GM12878 (cell line): ENCODE data around the gene MAN2A1. TPM values are rescaled to one million over a fixed set of nuclear protein-coding genes. Genes with fewer than 3 reads are reported as not detected.

Source experiments
- ATAC-seq: fragments of 200-7000 bp; cut with Tn5 transposase; 3 replicates; pipeline ENCODE4 v1.9.1; 2020; ENCODE audit warnings: mild to moderate bottlenecking, moderate library complexity
- BruUV-seq: library from RNA; stranded (reverse); fragments of 400-500 nt; replicated peaks from 2 replicates; lab custom pipeline; 2021; lab: Mats Ljungman, UMichigan
- CTCF ChIA-PET: fragments of 300-600 bp; sonication (Branson Sonifier 250); formaldehyde crosslinking; extraction: SDS; loops from one replicate; lab custom pipeline; 2021; ENCODE audit warnings: inconsistent platforms; lab: Yijun Ruan, JAX
- POLR2A ChIA-PET: fragments of 350-600 bp; formaldehyde crosslinking; extraction: SDS; loops from one replicate; lab custom pipeline; 2021; ENCODE audit warnings: inconsistent platforms; lab: Charles Lee
- RAD21 ChIA-PET: fragments of 300-600 bp; sonication (Branson Sonifier 250); formaldehyde crosslinking; loops from one replicate; lab custom pipeline; 2023; ENCODE audit warnings: antibody characterized with exemption; ENCODE audit not compliant: unreplicated experiment; lab: Charles Lee
- SMC1A ChIA-PET: fragments of 300-600 bp; sonication (Branson Sonifier 250); formaldehyde crosslinking; loops from one replicate; lab custom pipeline; 2023; ENCODE audit not compliant: unreplicated experiment, uncharacterized antibody; lab: Charles Lee
- DNase-seq: peaks from one replicate; pipeline ENCODE4 v3.0.0-alpha.2; 2011; ENCODE audit warnings: low read depth, low spot score
- FAIRE-seq: peaks from 3 replicates; lab custom pipeline; 2011; peaks lifted over from hg19 to GRCh38; lab: Jason Lieb, UNC
- H2AFZ ChIP-seq: 2 replicates; pipeline ENCODE4 v1.6.0; 2011; ENCODE audit warnings: low read depth, low read length, control low read depth; ENCODE audit not compliant: control insufficient read depth
- H3K27ac ChIP-seq: 2 replicates; pipeline ENCODE4 v1.5.1; 2011; ENCODE audit warnings: control low read depth; ENCODE audit not compliant: control insufficient read depth, insufficient read depth
- H3K27me3 ChIP-seq, 2 experiments: replicated peaks in 1 of 2; 2 replicates each; pipeline versions ENCODE4 v1.6.0 to v1.6.1; 2011; ENCODE audit warnings: low read length in 1 of 2; ENCODE audit not compliant: control insufficient read depth in 2 of 2, insufficient read depth in 2 of 2
- H3K36me3 ChIP-seq, 2 experiments: 2 replicates each; pipeline ENCODE4 v1.5.1; 2011; ENCODE audit warnings: low read length in 1 of 2; ENCODE audit not compliant: control insufficient read depth in 2 of 2, insufficient read depth in 2 of 2
- H3K4me1 ChIP-seq: 2 replicates; pipeline ENCODE4 v1.6.1; 2011; ENCODE audit warnings: mild to moderate bottlenecking, low read length, moderate library complexity, mixed read lengths; ENCODE audit not compliant: control insufficient read depth, insufficient read depth
- H3K4me2 ChIP-seq: 2 replicates; pipeline ENCODE4 v1.6.0; 2011; ENCODE audit warnings: control low read depth; ENCODE audit not compliant: control insufficient read depth, insufficient read depth
- H3K4me3 ChIP-seq: fragments of 200-600 bp; sonication (generic); 2 replicates; pipeline ENCODE4 v1.5.1; 2016
- H3K79me2 ChIP-seq: 2 replicates; pipeline ENCODE4 v1.6.0; 2011; ENCODE audit warnings: low read length; ENCODE audit not compliant: control insufficient read depth, insufficient read depth
- H3K9ac ChIP-seq: 2 replicates; pipeline ENCODE4 v1.8.0; 2011; ENCODE audit warnings: low read length, control low read depth, mixed read lengths; ENCODE audit not compliant: control insufficient read depth, insufficient read depth
- H3K9me3 ChIP-seq: replicated peaks from 3 replicates; pipeline ENCODE4 v1.5.1; 2011; ENCODE audit warnings: mild to moderate bottlenecking, low read length; ENCODE audit not compliant: control insufficient read depth, insufficient read depth
- H4K20me1 ChIP-seq: 2 replicates; pipeline ENCODE4 v1.6.0; 2011; ENCODE audit not compliant: control insufficient read depth, insufficient read depth
- HDAC6 ChIP-seq: fragments of 200-600 bp; sonication (generic); IDR thresholded peaks from one replicate; pipeline ENCODE4 v1.8.0; 2017; ENCODE audit warnings: antibody characterized with exemption; ENCODE audit not compliant: unreplicated experiment
- LARP7 ChIP-seq: fragments of 450-650 bp; IDR thresholded peaks from 2 replicates; pipeline ENCODE4 v1.6.1; 2017; ENCODE audit warnings: mild to moderate bottlenecking
- MEF2A ChIP-seq: IDR thresholded peaks from 2 replicates; pipeline ENCODE4 v1.6.1; 2011; ENCODE audit warnings: low read depth, mild to moderate bottlenecking, low read length, moderate library complexity; ENCODE audit not compliant: insufficient read depth
- STAT3 ChIP-seq: IDR thresholded peaks from 2 replicates; pipeline ENCODE4 v1.6.1; 2011; ENCODE audit warnings: low read depth, low read length, improper control_type of control experiment
- in situ Hi-C: fragments of 300-500 bp; cut with MboI; formaldehyde crosslinking; loops from 9 replicates; pipeline ENCODE4 v1.14.3; 2018; ENCODE audit warnings: mixed read lengths
- intact Hi-C: fragments of 100-400 bp; cut with micrococcal nuclease; formaldehyde crosslinking; loops from one replicate; pipeline ENCODE4 v1.14.2; 2022; ENCODE audit not compliant: unreplicated experiment
- polyA plus RNA-seq, 11 experiments: library from polyadenylated mRNA; depleted of rRNA in 4 of 11; unstranded in 6 of 11; stranded (reverse) in 5 of 11; fragments of >200 nt; fragmentation: Nextera tagmentation in 4 of 11; fragmentation: Illumina TruSeq in 1 of 11; extraction: Ambion mirVana in 4 of 11; extraction: Trizol in 1 of 11; gene quantifications; 1 replicate in 1 of 11; 2 replicates in 10 of 11; pipeline versions ENCODE4 v1.2.1 to v1.2.3, GENCODE V29; 2011 to 2016; ENCODE audit warnings: inconsistent platforms in 2 of 11, missing spikeins in 2 of 11, low read depth in 1 of 11
- total RNA-seq, 4 experiments: library from RNA; depleted of rRNA in 3 of 4; stranded (reverse); fragments of >200 nt in 3 of 4; fragmentation: Illumina TruSeq in 1 of 4; extraction: Trizol in 1 of 4; gene quantifications; 2 replicates each; pipeline versions ENCODE4 v1.2.1 to v1.2.3, GENCODE V29; 2013 to 2021
- TF ChIP-seq, protein P1 (sequence below): fragments of 450-650 bp; IDR thresholded peaks from 2 replicates; pipeline ENCODE4 v1.6.1; 2017; ENCODE audit warnings: antibody characterized with exemption, mild to moderate bottlenecking, moderate library complexity
- TF ChIP-seq, protein P2 (sequence below): IDR thresholded peaks from 2 replicates; pipeline ENCODE4 v1.6.1; 2012; ENCODE audit warnings: low read depth, low read length, improper control_type of control experiment

MAN2A1 gene
- total and polyA plus RNA-seq, 10 of the 15 experiments (the other 5 are each of a cell fraction or from before 2014, with no cell fraction given): 4.2 to 27.9 (median 10.5) TPM

DNA sequence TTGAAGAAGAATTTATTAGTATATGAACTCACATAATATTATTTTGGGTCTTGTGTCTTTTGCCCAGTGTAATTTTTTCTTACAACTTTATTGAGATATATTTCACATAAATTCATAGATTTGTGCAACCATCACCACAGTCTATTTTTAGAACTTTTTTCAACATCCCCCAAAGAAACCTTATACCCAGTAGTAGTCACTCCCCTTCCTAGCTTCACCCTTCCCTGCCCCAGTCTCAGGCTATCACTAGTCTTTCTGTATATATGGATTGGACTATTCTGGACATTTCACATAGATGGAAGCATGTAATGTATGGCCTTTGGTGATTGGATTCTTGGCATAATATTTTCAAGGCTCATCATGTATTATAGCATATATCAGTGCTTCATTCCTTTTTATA, 67.8 kb downstream of the MAN2A1 start:
- no peaks in the 10 kb centered on the region for H3K4me1 ChIP-seq
- H4K20me1 ChIP-seq: no peaks in the 10 kb centered on the region
- ATAC-seq (no peak), DNase-seq (no peak), FAIRE-seq (no peak)
- no peak overlapping the region for H3K4me3 ChIP-seq
- no peaks in the 10 kb centered on the region for H3K79me2 ChIP-seq
- in situ Hi-C loops (no loop called here), intact Hi-C loops (no loop called here)
- no peaks in the 10 kb centered on the region for H3K27me3 ChIP-seq
- CTCF ChIA-PET: interaction anchor here (1.6 kb wide), 1 partner anchor 9 kb away, joined by 4 read pairs; no protein-coding TSS in a partner anchor
- RAD21 ChIA-PET: no interaction called here
- POLR2A ChIA-PET: no interaction called here
- H3K4me2 ChIP-seq: no peak overlapping the region
- H3K9me3 ChIP-seq: no peaks in the 10 kb centered on the region; the same call in 1 of the 3 replicates
- SMC1A ChIA-PET: no interaction called here
- BruUV-seq: no TSS peak
- H2AFZ ChIP-seq: no peak overlapping the region
- TF ChIP-seq, protein P1, sequence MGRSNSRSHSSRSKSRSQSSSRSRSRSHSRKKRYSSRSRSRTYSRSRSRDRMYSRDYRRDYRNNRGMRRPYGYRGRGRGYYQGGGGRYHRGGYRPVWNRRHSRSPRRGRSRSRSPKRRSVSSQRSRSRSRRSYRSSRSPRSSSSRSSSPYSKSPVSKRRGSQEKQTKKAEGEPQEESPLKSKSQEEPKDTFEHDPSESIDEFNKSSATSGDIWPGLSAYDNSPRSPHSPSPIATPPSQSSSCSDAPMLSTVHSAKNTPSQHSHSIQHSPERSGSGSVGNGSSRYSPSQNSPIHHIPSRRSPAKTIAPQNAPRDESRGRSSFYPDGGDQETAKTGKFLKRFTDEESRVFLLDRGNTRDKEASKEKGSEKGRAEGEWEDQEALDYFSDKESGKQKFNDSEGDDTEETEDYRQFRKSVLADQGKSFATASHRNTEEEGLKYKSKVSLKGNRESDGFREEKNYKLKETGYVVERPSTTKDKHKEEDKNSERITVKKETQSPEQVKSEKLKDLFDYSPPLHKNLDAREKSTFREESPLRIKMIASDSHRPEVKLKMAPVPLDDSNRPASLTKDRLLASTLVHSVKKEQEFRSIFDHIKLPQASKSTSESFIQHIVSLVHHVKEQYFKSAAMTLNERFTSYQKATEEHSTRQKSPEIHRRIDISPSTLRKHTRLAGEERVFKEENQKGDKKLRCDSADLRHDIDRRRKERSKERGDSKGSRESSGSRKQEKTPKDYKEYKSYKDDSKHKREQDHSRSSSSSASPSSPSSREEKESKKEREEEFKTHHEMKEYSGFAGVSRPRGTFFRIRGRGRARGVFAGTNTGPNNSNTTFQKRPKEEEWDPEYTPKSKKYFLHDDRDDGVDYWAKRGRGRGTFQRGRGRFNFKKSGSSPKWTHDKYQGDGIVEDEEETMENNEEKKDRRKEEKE: no peak
- TF ChIP-seq, protein P2, sequence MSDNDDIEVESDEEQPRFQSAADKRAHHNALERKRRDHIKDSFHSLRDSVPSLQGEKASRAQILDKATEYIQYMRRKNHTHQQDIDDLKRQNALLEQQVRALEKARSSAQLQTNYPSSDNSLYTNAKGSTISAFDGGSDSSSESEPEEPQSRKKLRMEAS: no peak
- TF ChIP-seq LARP7: no peak
- TF ChIP-seq MEF2A: no peak
- TF ChIP-seq HDAC6: no peak
- TF ChIP-seq STAT3: no peak
- H3K27ac ChIP-seq: no peak overlapping the region
- no peak overlapping the region for H3K9ac ChIP-seq
- peaks cover under 1 to 3% of the 10 kb centered on the region in 2 experiments; a peak in 3 of 4 replicates for H3K36me3 ChIP-seq
